GM21360 (cell line): Measurements from ENCODE around the gene PRKD1.
A peak's percentile ranks its signal among the peaks of the same experiment; 100 is the strongest.

ENCODE experiments used
- ATAC-seq: cut with Tn5 transposase; IDR thresholded peaks from one replicate; pipeline ENCODE4 v1.9.1; 2021; ENCODE audit warnings: mild to moderate bottlenecking, moderate library complexity; ENCODE audit not compliant: unreplicated experiment

The PRKD1 gene

DNA sequence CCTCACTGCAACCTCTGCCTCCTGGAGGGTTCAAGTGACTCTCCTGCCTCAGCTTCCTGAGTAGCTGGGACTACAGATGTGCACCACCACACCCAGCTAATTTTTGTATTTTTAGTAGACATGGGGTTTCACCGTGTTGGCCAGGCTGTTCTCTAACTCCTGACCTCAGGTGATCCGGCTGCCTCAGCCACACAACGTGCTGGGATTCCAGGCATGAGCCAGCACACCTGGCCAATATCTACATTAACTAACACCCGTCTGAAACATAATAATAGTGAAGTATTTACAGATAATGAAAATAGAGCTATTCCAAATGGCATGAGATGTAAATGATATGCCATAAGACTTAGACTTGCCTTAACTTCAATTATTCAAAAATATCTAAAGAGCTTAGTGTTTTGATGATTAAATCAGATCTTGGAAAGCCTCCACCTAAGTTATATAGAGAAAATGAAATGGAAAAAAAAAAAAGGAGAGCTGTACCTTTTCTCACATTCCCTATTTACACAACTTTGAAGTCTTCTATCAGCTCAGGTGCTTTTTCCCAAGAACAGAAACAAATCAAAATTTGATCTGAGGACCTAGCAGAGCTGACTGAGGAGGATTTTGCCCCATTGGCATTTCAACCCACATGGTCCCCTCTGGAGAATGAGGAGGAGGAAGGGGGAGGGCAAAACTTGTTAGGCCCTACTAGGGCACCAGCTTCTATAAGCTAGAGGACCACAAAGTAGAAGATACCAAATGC is 309.2 kb downstream of the PRKD1 start:
- ATAC-seq, result no peak

DNA sequence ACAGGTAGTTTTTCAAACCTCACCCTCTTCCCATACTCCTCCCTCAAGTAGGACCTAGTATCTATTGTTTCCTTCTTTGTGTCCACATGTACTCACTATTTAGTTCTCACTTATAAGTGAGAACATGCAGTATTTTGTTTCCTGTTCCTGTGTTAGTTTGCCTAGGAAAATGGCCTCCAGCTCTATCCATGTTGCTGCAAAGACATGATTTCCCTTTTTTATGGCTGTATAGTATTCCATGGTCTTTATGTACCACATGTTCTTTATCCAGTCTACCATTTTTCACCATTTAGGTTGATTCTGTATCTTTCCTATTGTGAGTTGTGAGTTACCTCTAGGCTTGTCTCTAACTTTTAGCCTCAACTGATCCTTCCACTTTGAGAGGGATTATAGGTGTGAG is 310.7 kb downstream of the PRKD1 start:
- no peak for ATAC-seq

DNA sequence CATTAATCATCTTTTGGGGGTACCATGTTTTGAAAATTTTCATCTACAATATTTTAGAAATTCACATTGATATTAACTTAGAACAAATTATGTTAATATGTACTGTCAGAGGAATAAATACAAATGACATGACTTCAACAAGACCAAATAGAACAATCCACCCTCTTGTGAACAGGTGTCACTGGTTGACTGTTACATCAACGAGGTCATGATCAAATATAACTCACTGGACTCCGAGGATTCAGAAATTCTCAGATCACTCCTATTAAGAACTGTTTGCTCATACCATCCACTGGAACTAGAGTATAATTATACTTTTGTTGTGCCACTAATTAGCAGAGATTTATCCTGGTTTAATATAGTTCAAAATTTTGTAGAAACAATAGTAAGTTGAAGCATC is 318.8 kb downstream of the PRKD1 start:
- no peak for ATAC-seq

DNA sequence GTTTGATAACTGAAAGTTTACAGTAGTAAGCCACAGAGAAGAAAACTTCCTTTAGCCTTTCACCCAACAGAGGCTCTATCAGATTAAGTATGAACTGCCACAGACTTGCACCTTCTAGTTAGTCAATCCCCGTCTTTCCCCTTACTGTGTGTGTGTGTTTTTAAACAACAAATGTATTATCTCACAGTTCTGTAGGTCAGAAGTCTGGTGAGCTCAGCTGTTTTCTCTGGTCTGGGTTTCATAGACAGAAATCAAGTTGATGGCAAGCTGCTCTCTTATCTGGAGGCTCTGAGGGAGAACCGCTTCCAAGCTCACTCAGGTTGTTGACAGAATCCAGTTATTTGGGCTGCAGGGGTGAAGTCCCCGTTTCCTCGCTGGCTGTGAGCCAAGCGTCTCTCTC is 320.5 kb downstream of the PRKD1 start:
- ATAC-seq, result no peak

DNA sequence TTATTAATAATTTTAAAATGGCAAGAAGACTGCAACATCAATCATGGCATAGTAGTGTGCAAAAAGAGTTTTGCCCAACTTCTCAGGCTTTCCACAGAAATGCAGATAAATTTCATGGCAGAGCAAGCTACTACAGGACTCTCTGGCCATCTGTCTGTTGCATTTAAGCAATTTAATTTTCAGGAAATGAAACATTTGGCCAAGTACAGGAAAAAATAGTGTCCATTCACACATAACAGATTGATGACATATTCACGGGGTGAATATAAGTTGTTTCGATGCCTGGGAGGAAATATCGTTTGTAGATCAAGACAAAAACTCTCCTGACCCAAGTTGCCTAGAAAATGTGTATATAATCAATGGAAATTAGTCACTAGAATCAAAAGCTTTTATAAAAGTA is 324.0 kb downstream of the PRKD1 start:
- ATAC-seq, result no peak

DNA sequence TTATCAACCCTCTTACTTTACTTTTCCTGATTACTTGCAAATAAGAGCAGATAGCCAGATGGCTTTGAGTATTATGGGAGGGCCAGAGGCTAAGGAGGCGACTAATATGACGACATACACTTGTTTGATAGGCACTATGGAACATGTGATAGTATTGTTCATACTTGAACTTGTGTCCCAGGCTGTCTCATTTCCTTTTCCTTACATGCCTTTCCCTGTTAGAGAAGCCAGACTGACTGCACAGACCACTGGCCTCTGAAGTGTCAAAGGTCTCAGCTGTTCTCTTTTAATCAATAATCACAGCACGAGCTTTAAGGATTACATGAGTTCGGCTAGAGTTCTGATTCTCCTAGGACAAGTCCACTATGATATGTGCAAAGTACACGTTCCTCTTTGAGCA is 326.0 kb downstream of the PRKD1 start:
- ATAC-seq, result no peak

DNA sequence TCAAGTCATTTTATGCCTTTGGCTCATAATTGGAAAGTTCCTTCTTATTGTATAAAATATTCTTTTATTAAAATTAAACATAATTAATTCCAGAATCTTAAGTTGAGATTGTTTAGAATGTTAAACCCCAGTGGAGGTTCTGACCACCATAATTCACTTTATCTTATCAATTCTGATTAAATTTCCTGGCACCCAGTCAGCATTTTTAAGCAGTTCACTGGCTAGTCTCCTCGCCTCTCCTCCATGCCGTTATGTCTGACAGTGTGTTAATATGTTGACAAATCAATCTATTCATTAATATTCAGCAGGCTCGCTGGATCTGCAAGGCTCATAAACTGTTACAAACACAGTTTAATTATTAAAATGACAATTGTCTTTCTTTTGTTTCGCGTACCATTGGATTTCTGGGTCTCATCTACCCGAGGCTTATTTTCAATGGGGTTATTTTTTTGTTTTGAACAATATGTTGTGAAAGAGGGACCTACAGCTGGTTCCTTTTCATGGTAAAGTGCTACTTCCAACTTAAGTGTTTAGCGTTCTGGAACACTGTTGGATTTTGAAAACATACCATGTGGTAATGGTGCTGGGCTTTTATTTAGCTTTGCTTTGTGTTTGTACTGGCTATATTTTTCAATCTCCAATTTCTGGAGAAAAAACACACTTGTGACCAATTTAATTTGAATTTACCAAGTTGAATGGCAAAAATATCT is 339.7 kb downstream of the PRKD1 start:
- no peak for ATAC-seq

DNA sequence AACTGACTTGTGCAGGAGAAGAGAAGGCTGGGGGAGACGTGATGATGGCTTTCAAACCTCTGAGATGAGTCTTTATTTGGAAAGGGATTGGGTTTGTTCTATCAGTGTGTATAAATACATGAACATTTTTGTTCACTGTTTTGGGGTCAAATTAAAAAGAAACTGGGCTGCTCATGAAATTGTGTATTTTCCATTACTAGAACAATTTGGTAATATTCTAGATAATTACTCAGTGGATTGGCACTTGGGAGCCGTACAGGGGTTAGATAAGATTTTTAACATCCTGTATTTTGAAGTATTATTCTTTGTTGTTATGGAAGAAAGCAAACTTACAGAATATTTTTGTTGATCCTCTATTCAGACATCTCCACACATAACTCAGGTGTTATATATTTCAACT is 340.6 kb downstream of the PRKD1 start:
- ATAC-seq, result no peak

DNA sequence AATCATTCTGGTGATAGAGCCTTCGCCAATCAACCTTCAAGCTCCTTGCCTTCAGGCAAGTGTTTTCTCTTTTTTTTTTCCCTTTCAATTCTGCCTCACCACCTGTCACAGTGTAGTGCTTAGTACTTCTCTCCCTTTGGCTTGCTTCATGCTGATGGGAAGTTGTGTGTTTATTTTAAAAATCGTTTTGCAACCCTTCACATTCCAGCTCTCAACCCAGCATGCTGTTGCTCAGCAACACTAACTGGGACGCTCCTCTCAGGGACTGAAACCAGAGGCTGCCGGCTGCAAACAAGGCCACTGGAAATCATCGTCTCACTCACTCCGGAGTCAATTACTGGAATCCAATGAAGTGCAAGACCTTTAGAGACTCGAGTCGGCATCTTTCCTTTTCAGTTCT is 342.7 kb downstream of the PRKD1 start:
- no peak for ATAC-seq

DNA sequence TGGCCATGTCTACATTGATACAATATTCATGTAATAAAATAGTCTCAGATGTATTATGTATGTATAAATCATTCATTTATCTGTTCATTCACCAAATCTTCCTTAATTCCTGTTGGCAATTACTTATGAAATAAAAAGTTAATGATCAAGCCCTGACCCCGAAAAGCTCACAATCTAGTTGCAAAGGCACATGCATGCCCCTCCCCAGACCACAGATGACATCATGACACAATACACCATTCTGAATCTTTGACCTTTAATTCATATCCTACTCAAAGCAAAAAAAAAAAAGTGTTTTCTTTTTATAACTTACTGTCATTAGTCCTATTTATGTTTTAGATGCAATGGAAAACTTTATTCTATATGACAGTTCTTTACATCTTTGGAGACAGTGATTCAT is 346.9 kb downstream of the PRKD1 start:
- no peak for ATAC-seq

DNA sequence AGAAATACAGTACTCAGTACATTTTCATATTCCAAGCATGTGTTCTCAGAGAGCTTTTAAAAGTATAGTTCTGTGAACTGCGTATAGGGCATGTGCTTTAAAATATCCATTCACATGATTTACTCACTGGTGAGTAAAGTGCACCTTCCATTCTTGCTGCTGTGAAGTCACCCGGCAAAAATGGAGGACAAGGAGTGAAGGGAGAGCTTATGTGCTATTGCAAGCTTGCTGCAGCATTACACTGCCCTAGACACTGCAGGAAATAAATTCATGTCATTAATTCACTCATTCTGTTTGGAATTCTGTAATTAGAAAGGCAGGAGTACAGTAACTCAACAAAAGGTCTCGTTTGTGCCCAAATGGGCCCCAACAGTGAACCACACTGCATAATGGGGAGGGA is 347.8 kb downstream of the PRKD1 start:
- no peak for ATAC-seq

DNA sequence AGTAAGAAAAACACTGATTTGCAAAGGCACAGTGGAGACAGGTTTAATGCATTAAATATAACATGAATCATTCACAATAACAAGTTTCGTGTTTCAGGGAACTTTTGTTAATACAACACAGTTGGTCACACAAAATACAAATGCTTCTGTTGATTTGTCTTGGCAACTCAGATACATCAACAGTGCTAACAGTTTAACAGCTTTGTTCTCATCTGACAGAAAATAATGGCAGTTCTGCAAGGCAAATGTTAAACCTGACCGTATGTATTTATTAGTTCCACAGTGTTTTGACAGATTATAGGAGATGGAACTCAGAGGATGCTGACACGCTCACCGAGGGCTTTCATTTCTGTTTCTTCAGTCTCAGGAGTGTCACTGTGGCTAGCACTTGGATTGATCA is 350.7 kb downstream of the PRKD1 start:
- no peak for ATAC-seq

DNA sequence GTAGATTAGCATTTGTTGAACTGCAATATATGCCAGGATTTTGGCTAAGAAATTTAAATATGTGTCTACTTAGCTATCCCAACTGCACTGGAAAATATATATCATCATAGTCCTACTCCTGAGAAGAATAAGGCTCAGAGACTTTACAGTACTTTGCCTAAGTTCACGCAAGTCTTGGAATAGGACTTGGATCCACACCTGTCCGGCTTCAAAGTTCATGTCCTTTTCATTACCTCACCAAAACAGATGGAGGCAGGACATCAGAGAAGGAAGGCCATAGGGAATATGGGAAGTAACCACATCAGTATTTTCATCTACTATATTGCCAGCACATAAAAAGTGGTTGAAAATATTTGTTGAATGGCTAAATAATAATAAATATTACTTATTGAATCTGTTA is 358.5 kb downstream of the PRKD1 start:
- no peak for ATAC-seq

DNA sequence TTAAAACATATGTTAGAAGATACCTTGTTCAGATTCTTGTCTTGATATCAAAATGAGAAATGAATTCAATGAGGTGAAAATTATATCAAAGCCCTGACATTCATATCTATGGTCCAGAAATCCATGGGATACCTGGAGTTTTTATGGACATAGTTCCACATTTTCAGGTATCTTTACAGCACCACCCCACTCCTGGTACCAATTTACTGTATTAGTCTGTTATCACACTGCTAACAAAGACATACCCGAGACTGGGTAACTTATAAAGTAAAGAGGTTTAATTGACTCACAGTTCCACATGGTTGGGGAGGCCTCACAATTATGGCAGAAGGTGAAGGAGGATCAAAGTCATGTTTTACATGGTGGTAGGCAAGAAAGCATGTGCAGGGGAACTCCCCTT is 361.5 kb downstream of the PRKD1 start:
- ATAC-seq, result no peak

DNA sequence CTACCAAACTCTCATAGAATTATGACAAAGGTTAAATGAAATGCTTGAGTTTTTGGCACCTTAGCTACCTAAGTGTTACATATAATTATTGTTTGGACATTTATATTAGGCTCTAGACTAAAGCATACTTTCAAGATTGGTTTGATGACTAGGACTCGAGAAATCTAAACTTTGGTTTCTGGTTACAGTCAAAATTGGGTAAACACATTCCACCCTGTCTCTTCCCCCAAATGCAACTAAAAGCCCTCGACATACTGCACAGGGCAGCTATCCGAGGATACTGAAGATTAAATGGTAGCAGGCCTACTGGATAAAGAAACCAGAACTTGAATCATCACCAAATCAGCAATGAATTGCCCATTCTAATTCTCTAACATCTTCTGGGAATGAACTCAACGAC is 369.1 kb downstream of the PRKD1 start:
- ATAC-seq, result no peak

DNA sequence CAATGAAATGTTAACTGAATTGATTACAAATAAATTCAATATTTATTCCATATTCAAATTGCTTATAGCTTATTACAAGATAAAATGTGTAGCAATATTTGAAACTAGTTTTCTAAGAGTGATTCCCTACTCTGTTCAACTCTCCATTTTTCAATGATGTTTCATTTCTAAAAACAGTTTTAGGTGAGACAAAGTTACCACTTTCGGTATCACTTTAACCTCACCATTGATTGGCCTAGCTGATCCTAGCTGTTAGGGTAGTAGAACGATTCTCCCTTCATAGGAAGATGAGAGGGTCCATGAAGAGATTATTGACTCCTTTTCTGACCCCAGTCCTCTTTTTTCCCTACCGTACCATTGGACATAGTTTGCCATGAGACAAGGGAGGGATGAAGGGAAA is 373.3 kb downstream of the PRKD1 start:
- no peak for ATAC-seq

DNA sequence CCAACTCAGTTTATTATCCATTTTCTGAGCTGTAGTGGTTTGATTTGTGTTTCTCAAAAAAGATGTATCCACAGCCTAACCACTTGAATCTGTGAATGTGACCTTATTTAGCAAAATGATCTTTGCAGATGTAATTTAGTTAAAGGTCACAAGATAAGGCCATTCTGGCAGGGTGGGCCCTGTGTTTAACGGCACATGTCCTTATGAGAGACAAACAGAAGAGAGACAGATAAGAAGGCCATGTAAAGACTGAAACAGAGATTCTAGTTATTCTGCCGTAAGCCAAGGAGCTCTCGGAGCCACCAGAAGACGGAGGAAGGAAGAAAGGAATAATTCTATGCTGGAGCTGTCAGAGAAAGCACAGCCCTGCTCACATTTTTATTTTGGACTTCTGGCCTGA is 374.2 kb downstream of the PRKD1 start:
- ATAC-seq, result no peak

DNA sequence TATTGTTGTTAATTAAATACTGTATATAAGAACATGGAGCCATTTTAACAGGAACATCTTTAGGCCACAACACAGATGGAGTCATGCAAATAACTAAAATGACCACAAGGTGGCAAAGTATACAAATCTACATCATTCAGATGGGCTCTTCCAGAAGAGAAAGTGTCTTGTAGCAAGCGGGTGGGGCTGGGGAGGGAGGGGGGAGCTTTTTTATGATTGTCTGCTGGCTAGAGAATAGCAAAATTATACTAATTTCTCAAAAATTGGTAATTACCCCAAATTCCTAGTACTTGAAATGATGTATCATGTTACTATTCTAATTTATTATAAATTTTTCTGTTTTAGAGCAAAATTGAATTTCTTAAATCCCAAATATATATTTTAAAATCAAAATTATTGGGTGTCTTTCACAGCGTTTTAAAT is 378.7 kb downstream of the PRKD1 start:
- ATAC-seq, result peak; percentile 80

DNA sequence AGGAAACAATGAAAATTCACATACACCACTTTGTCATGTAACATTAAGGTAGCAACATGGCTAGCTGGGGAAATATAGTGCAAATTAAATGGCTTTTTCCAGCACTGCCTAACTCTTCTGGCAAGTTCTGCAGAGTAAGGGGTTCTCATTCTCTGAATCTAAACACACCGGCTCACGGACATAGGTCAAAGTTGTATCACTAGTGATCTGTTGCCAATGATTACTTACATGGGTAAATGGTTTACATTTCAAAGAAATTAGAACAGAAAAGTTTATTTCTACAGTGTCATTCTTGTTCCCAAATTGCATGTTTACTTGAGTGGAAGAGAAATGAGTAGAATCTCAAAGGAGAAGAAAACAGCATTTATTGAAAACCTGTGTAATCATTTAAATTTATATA is 381.9 kb downstream of the PRKD1 start:
- ATAC-seq, result no peak

DNA sequence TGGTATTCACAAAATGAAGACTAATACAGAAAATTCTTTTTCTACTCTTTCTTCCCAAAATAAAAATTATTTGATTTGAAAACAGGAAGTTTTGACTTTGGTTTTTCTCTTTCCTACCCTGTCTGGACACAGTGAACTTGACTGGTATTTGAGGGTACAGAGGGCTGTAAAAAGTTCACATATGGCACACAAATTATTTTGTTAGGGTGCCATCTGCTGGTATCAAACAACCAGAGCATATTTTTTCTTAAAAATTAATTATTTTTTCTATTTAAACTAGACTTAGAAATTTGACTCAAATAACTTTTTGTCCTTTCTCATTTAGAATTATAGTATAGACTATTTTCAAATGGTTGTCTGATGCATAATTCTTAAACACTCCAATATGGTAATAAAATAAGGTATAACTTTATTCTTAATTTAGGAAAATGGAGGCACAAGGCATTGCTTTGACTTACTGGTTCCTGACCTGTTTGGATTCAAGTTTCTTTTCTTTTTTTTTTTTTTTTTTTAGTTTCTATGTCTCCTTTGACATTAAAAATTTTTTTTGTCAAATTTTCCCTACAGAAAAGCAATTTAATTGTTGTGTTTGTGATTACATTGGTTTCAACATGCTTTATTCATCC is 390.6 kb downstream of the PRKD1 start:
- no peak for ATAC-seq

DNA sequence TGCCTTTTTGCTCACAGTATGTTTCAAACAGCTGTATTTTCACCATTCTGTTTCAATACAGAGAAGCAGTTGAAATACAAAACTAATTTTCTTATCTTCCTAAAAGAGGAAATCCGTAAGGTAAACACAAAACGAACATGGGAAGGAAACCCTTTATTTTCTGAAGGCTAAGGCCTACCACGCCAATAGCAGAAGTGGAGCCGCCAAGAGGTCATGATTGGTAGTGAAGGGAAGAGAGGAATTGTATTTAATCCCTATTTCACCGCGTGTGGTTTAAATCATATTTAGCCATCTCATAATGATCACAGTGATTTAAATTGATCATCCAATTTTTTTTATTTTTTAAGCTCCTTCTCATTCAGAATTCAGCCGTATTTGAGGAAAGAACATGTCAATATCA is 398.2 kb downstream of the PRKD1 start:
- no peak for ATAC-seq

DNA sequence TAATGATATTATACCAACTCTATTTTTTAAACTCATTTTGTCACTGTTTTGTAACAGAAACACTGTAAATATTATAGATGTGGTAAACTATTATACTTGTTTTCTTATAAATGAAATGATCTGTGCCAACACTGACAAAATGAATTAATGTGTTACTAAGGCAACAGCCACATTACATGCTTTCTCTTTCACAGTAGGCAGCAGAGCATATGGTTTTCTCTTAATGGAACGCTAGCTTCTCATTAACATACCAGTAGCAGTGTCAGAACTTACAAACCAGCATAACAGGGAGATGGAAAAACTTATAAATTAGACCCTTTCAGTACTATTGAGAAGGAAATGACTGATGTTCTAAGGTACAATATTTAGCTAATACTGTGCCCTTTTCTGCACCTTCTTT is 398.8 kb downstream of the PRKD1 start:
- ATAC-seq, result no peak
